GM04504 (cell line): ENCODE data around the gene TNFRSF25.
"Not testable (repeated sequence)": the region's sequence is repeated elsewhere in the genome, so short reads cannot be mapped to it uniquely, and the experiment has no call there.

Source experiments
- DNase-seq: peaks from one replicate; pipeline ENCODE4 v3.0.0-alpha.2; 2012; ENCODE audit warnings: low read depth

TNFRSF25 gene

GRCh38 chr1:6435547-6435946 lies 30.4 kb downstream of the TNFRSF25 start:
- no peak for DNase-seq

- no peak for DNase-seq
These were observed 30.8 kb downstream of the TNFRSF25 start for GRCh38 chr1:6435129-6435528.

GRCh38 chr1:6434186-6434585 lies 31.8 kb downstream of the TNFRSF25 start:
- no peak for DNase-seq

- DNase-seq, result not testable (repeated sequence)
These were observed 34.1 kb downstream of the TNFRSF25 start for GRCh38 chr1:6431645-6432579.

- not testable (repeated sequence) for DNase-seq
These were observed 36.1 kb downstream of the TNFRSF25 start for GRCh38 chr1:6429660-6430411.

- not testable (repeated sequence) for DNase-seq
These were observed 37.5 kb downstream of the TNFRSF25 start for GRCh38 chr1:6428453-6428852.

- DNase-seq, result no peak
These were observed 38.3 kb downstream of the TNFRSF25 start for GRCh38 chr1:6427441-6428390.

GRCh38 chr1:6426972-6427350 lies 39.0 kb downstream of the TNFRSF25 start:
- DNase-seq, result no peak

GRCh38 chr1:6426277-6426971 lies 39.5 kb downstream of the TNFRSF25 start:
- DNase-seq, result no peak

GRCh38 chr1:6425658-6426057 lies 40.3 kb downstream of the TNFRSF25 start:
- no peak for DNase-seq

- no peak for DNase-seq
These were observed 41.1 kb downstream of the TNFRSF25 start, which contains the start of gene ESPN for GRCh38 chr1:6424619-6425593. TSS of gene ESPN (plus strand) at chr1:6424776. CDS start at chr1:6424956, 180 bp downstream.

- no peak for DNase-seq
These were observed 41.9 kb downstream of the TNFRSF25 start for GRCh38 chr1:6424000-6424565.

- no peak for DNase-seq
These were observed 42.5 kb downstream of the TNFRSF25 start for GRCh38 chr1:6423321-6423999.

- DNase-seq, result no peak
These were observed 44.7 kb downstream of the TNFRSF25 start for GRCh38 chr1:6421266-6421665.

GRCh38 chr1:6420454-6421042 lies 45.4 kb downstream of the TNFRSF25 start:
- no peak for DNase-seq

- no peak for DNase-seq
These were observed 46.0 kb downstream of the TNFRSF25 start, which contains the start of gene HES2 for GRCh38 chr1:6419804-6420453. TSS of gene HES2 (minus strand) at chr1:6419919. CDS start at chr1:6419820, 99 bp downstream.

GRCh38 chr1:6419397-6419803 lies 46.6 kb downstream of the TNFRSF25 start:
- DNase-seq, result no peak
